Esophagus squamous epithelium (tissue), 5 donors: Measurements from ENCODE around the gene GLRX. TPM values are rescaled to one million over a fixed set of nuclear protein-coding genes. Genes with fewer than 3 reads are reported as not detected.
A peak's percentile ranks its signal among the peaks of the same experiment; 100 is the strongest.
"Not testable (repeated sequence)": the region's sequence is repeated elsewhere in the genome, so short reads cannot be mapped to it uniquely, and the experiment has no call there.

Experiments
- DNase-seq: peaks from one replicate; lab custom pipeline; 2025; lab: John Stamatoyannopoulos, UW
- H3K27ac ChIP-seq, 4 donors: fragments of 200-600 bp; sonication (generic); one replicate each; pipeline ENCODE4 v1.5.1; 2016 to 2019; ENCODE audit warnings: mild to moderate bottlenecking in 1 of 4
- H3K27me3 ChIP-seq, 4 donors: fragments of 200-600 bp; sonication (generic); 1 replicate in 3 of 4; 2 replicates in 1 of 4; pipeline versions ENCODE4 v1.5.1 to v1.6.0; 2017 to 2021; ENCODE audit warnings: antibody characterized with exemption in 1 of 4
- H3K36me3 ChIP-seq, 3 donors: fragments of 200-600 bp; sonication (generic); one replicate each; pipeline ENCODE4 v1.5.1; 2016 to 2019
- H3K4me1 ChIP-seq, 3 donors: fragments of 200-600 bp; sonication (generic); one replicate each; pipeline ENCODE4 v1.5.1; 2017 to 2019
- H3K4me3 ChIP-seq, 4 donors: fragments of 200-600 bp; sonication (generic); 1 replicate in 3 of 4; 2 replicates in 1 of 4; pipeline ENCODE4 v1.5.1; 2016 to 2019; ENCODE audit warnings: mild to moderate bottlenecking in 2 of 4, moderate library complexity in 1 of 4
- H3K9me3 ChIP-seq, 3 donors: fragments of 200-600 bp; sonication (generic); one replicate each; pipeline ENCODE4 v1.5.1; 2016 to 2019
- CTCF ChIP-seq, 6 experiments: fragments of 450-650 bp in 4 of 6; fragments of 200-600 bp in 2 of 6; sonication (generic) in 2 of 6; IDR thresholded peaks; one replicate each; pipeline ENCODE4 v1.5.1; 2016 to 2019; ENCODE audit warnings: antibody characterized with exemption in 6 of 6, mild to moderate bottlenecking in 4 of 6, moderate library complexity in 4 of 6
- POLR2A ChIP-seq, 4 donors: fragments of 450-650 bp; IDR thresholded peaks; one replicate each; pipeline ENCODE4 v1.6.1; 2017; ENCODE audit warnings: antibody characterized with exemption in 4 of 4, mild to moderate bottlenecking in 4 of 4, moderate library complexity in 3 of 4
- WGBS, 2 donors: methylation state at CpG; one replicate each; pipeline ENCODE4 v1.1.5; 2018; 5-methylcytosine and 5-hydroxymethylcytosine counted together
- intact Hi-C: fragments of 100-400 bp; cut with DNase I; formaldehyde crosslinking; loops from one replicate; pipeline ENCODE4 v1.15.0; 2022
- total RNA-seq, 4 donors: library from RNA; depleted of rRNA; stranded (reverse); fragments of >200 nt; gene quantifications; one replicate each; pipeline ENCODE4 v1.1.0, GENCODE V29; 2016
- donor health status: DM: yes; HTN: yes; CAD: no.

Gene GLRX
- total RNA-seq, 4 donors from 2014 or later, result 5.3 to 37.8 (median 14.2) TPM

GRCh38 chr5:95816776-95817175 lies 5.8 kb downstream of the GLRX start:
- Histone ChIP-seq H3K4me1 (peaks cover 17 to 52% (median 22%) of the 10 kb centered on the region in 3 donors), H3K27ac (peak overlapping the region in 1 of 4 donors; percentile 30), H3K27me3 (no peaks in the 10 kb centered on the region), H3K9me3 (no peaks in the 10 kb centered on the region), H3K4me3 (no peak overlapping the region), H3K36me3 (peaks cover 0 to 17% (median 3%) of the 10 kb centered on the region in 3 donors)
- no peak for DNase-seq
- TF ChIP-seq POLR2A (IDR thresholded peaks at IDR 0.05), result no peak
- TF ChIP-seq CTCF (IDR thresholded peaks at IDR 0.05), result no peak
- 55 to 60% methylated on average over 4 of the region's 4 CpGs for WGBS, 2 donors
- intact Hi-C loops, result no loop called here

- 87 to 90% methylated on average over 8 of the region's 8 CpGs for WGBS, 2 donors
- Histone ChIP-seq H3K4me3 (no peak overlapping the region), H3K9me3 (no peaks in the 10 kb centered on the region), H3K4me1 (peaks cover 17 to 49% (median 18%) of the 10 kb centered on the region in 3 donors), H3K36me3 (peaks cover 0 to 17% (median 3%) of the 10 kb centered on the region in 3 donors), H3K27me3 (no peaks in the 10 kb centered on the region), H3K27ac (no peak overlapping the region)
- intact Hi-C loops, result no loop called here
- DNase-seq, result no peak
- TF ChIP-seq CTCF (IDR thresholded peaks at IDR 0.05) (no peak), POLR2A (IDR thresholded peaks at IDR 0.05) (no peak)
Measured at GRCh38 chr5:95816341-95816740, 6.2 kb downstream of the GLRX start.

GRCh38 chr5:95815155-95815729 lies 7.3 kb downstream of the GLRX start:
- TF ChIP-seq CTCF (IDR thresholded peaks at IDR 0.05), result no peak
- TF ChIP-seq POLR2A (IDR thresholded peaks at IDR 0.05), result no peak
- peaks cover 0 to 17% (median 3%) of the 10 kb centered on the region in 3 donors for H3K36me3 ChIP-seq
- H3K9me3 ChIP-seq, result no peaks in the 10 kb centered on the region
- intact Hi-C loops, result no loop called here
- no peak for DNase-seq
- 83 to 85% methylated on average over 4 of the region's 4 CpGs for whole genome bisulfite sequencing, 2 donors
- H3K4me1 ChIP-seq, result peaks cover 18 to 48% (median 18%) of the 10 kb centered on the region in 3 donors
- H3K27ac ChIP-seq, result peak overlapping the region in 1 of 4 donors; percentile 2
- no peak overlapping the region for H3K4me3 ChIP-seq
- H3K27me3 ChIP-seq, result no peaks in the 10 kb centered on the region

GRCh38 chr5:95813035-95813434 lies 9.5 kb downstream of the GLRX start:
- Histone ChIP-seq H3K36me3 (peaks cover 0 to 17% (median 3%) of the 10 kb centered on the region in 3 donors), H3K4me1 (peaks cover 27 to 49% (median 29%) of the 10 kb centered on the region in 3 donors)
- H3K27me3 ChIP-seq, DNase-seq, H3K4me3 ChIP-seq, H3K9me3 ChIP-seq, intact Hi-C loops, H3K27ac ChIP-seq: not testable (repeated sequence)
- WGBS, 2 donors, result 91 to 98% methylated on average over 4 to 8 of the region's 8 CpGs

GRCh38 chr5:95812074-95812471 lies 10.5 kb downstream of the GLRX start:
- TF ChIP-seq CTCF (IDR thresholded peaks at IDR 0.05), result no peak
- TF ChIP-seq POLR2A (IDR thresholded peaks at IDR 0.05), result no peak
- Histone ChIP-seq H3K4me3 (no peak overlapping the region), H3K4me1 (peaks cover 21 to 50% (median 32%) of the 10 kb centered on the region in 3 donors), H3K27me3 (no peaks in the 10 kb centered on the region), H3K9me3 (no peaks in the 10 kb centered on the region), H3K27ac (peak overlapping the region in 2 of 4 donors; percentile 42 to 46), H3K36me3 (peaks cover 0 to 17% (median 3%) of the 10 kb centered on the region in 3 donors)
- intact Hi-C loops, result no loop called here
- no peak for DNase-seq
- 46 to 63% methylated on average over 5 to 6 of the region's 6 CpGs for WGBS, 2 donors

- H3K27me3 ChIP-seq, H3K4me3 ChIP-seq, DNase-seq, H3K9me3 ChIP-seq, intact Hi-C loops: not testable (repeated sequence)
- Histone ChIP-seq H3K36me3 (peaks cover 0 to 17% (median 3%) of the 10 kb centered on the region in 3 donors), H3K27ac (peak overlapping the region in 2 of 4 donors; percentile 42 to 46), H3K4me1 (peaks cover 21 to 47% (median 32%) of the 10 kb centered on the region in 3 donors)
- WGBS, 2 donors, result 76 to 77% methylated on average over 10 to 12 of the region's 13 CpGs
Measured at GRCh38 chr5:95811461-95812073, 11.0 kb downstream of the GLRX start.

- H3K4me1 ChIP-seq, result peaks cover 21 to 44% (median 32%) of the 10 kb centered on the region in 3 donors
- 53 to 70% methylated on average over 6 of the region's 6 CpGs for WGBS, 2 donors
- H3K27me3 ChIP-seq, H3K27ac ChIP-seq, intact Hi-C loops, H3K4me3 ChIP-seq, DNase-seq, H3K9me3 ChIP-seq: not testable (repeated sequence)
- peaks cover 0 to 17% (median 3%) of the 10 kb centered on the region in 3 donors for H3K36me3 ChIP-seq
Measured at GRCh38 chr5:95811126-95811423, 11.5 kb downstream of the GLRX start.
